Measurements from ENCODE around the gene CGRRF1.
A peak's percentile ranks its signal among the peaks of the same experiment; 100 is the strongest.

The CGRRF1 gene

GRCh38 chr14:54515670-54516069 is 6.0 kb downstream of the CGRRF1 start:
- no peak for DNase-seq (ENCODE audit: low read depth)

GRCh38 chr14:54516709-54517108 is 7.0 kb downstream of the CGRRF1 start:
- no peak for DNase-seq (ENCODE audit: low read depth)

More at GRCh38 chr14:54515670-54516069, 6.0 kb downstream of the CGRRF1 start:
- no peak for TF ChIP-seq CTCF (conservative IDR thresholded peaks at IDR 0.05; ENCODE audit: control insufficient read depth, insufficient read depth, low read depth, low read length)
- no peak overlapping the region for H3K4me3 ChIP-seq (ENCODE audit: control insufficient read depth, low read depth, low read length)

GRCh38 chr14:54524410-54524809 is 14.7 kb downstream of the CGRRF1 start:
- DNase-seq (ENCODE audit: low read depth) = no peak
- TF ChIP-seq CTCF (conservative IDR thresholded peaks at IDR 0.05; ENCODE audit: control insufficient read depth, insufficient read depth, low read depth, low read length) = no peak
- H3K4me3 ChIP-seq (ENCODE audit: control insufficient read depth, low read depth, low read length) = no peak overlapping the region

More at GRCh38 chr14:54516709-54517108, 7.0 kb downstream of the CGRRF1 start:
- no peak for TF ChIP-seq CTCF (conservative IDR thresholded peaks at IDR 0.05; ENCODE audit: control insufficient read depth, insufficient read depth, low read depth, low read length)
- H3K4me3 ChIP-seq (ENCODE audit: control insufficient read depth, low read depth, low read length) = no peak overlapping the region

- H3K4me3 ChIP-seq (ENCODE audit: control insufficient read depth, low read depth, low read length) = no peak overlapping the region
- DNase-seq (ENCODE audit: low read depth) = no peak
- TF ChIP-seq CTCF (conservative IDR thresholded peaks at IDR 0.05; ENCODE audit: control insufficient read depth, insufficient read depth, low read depth, low read length) = no peak
Observed at GRCh38 chr14:54528973-54529372, 19.3 kb downstream of the CGRRF1 start.

GRCh38 chr14:54529811-54530210 is 20.1 kb downstream of the CGRRF1 start:
- TF ChIP-seq CTCF (conservative IDR thresholded peaks at IDR 0.05; ENCODE audit: control insufficient read depth, insufficient read depth, low read depth, low read length) = no peak
- DNase-seq (ENCODE audit: low read depth) = peak; percentile 70
- H3K4me3 ChIP-seq (ENCODE audit: control insufficient read depth, low read depth, low read length) = no peak overlapping the region

- H3K4me3 ChIP-seq (ENCODE audit: control insufficient read depth, low read depth, low read length) = no peak overlapping the region
- no peak for TF ChIP-seq CTCF (conservative IDR thresholded peaks at IDR 0.05; ENCODE audit: control insufficient read depth, insufficient read depth, low read depth, low read length)
- no peak for DNase-seq (ENCODE audit: low read depth)
Observed at GRCh38 chr14:54532111-54533012, 22.7 kb downstream of the CGRRF1 start.
